GM18858 (cell line): ENCODE measurements around the gene TPSG1.
"Not testable (repeated sequence)": the region's sequence is repeated elsewhere in the genome, so short reads cannot be mapped to it uniquely, and the experiment has no call there.

ENCODE experiments used
- ATAC-seq: cut with Tn5 transposase; IDR thresholded peaks from one replicate; pipeline ENCODE4 v1.9.1; 2021; ENCODE audit not compliant: unreplicated experiment

TPSG1 gene

DNA sequence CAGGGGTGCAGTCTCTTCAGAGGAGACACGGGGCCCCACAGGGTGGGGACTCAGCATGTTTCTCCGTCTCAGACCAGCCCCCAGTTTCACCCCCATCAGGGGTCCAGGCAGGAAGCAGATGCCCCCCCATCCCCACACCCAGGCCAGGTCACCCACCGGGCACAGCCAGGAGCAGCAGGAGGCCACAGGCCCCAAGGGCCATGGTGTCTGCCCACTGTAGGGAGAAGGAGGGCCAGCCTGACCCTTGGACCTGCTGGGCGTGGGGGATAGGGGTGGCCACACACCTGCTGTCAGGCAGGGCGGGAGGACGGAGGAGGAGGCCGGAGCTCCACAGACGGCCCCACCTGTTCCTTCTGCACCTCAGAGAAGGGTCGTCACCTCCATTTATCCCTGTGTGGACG lies at the start of gene TPSG1:
TPSG1 (minus strand) TSS at position 218 of the 401 bp plus-strand sequence; CDS start at position 202, 16 bp downstream.
- no peak for ATAC-seq

DNA sequence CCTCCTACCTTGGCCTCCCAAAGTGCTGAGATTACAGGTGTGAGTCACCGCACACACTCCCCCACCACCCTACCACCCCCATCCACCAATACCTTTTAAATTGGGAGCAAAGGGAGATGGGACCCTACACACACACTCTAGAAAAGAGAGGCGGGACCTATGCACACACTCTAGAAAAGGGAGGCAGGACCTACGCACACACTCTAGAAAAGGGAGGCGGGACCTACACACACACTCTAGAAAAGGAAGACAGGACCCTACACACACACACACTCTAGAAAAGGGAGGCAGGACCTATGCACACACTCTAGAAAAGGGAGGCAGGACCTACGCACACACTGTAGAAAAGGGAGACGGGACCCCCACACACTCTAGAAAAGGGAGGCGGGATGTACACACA lies 49.7 kb upstream of the TPSG1 start:
- ATAC-seq = no peak

DNA sequence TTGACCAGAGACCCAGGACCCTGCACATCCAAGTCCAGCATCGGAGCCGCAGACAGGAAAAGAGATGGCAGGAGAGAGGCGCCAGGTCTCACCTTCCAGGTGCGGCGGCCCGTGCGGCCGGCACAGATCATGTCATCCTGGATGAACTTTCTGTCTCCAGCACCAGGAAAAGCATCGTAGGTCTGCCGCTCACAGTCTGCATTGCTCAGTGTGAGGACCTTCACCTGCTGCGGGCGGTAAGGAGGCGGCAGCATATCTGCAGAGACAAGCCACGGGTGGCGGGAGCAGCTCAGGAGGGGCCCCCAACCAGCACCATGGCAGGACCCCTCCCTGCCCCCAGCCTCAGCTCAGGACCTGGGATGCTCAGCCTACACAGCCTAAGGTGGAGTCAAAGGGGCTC lies 48.7 kb upstream of the TPSG1 start:
- ATAC-seq = no peak

DNA sequence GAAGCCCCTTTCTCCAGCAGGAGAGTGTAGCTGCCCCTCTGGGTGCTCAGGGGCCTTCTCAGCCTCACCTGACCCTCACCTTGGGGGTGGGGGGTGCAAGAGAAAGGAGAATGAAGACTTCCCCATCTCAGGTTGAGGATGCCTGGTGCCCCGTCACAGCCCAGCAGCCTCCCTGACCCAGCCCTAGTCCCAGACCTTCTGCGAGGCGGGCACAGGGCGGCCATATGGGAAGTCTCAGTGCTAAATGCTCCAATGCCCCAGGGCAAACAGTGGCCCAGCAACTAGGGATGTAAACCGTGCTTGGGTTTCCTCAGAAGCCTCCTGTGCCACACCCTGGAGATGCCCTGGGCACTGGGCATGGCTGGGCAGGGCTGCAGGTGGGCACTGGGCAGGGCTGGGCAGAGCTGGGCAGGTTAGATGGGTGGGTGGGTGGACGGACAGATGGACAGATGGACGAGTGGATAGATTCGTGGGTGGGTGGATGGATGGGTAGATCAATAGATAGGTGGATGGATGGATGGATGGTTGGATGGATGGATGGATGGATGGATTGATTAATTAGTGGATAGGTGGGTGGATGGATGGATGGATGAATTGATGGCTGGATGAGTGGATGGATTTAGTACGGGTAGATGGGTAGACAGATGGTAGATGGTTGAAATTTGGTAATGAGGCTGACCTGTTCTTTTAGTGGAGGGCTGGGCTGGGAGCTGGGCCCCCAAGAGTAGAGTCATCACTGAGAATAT lies 47.6 kb upstream of the TPSG1 start:
- no peak for ATAC-seq

DNA sequence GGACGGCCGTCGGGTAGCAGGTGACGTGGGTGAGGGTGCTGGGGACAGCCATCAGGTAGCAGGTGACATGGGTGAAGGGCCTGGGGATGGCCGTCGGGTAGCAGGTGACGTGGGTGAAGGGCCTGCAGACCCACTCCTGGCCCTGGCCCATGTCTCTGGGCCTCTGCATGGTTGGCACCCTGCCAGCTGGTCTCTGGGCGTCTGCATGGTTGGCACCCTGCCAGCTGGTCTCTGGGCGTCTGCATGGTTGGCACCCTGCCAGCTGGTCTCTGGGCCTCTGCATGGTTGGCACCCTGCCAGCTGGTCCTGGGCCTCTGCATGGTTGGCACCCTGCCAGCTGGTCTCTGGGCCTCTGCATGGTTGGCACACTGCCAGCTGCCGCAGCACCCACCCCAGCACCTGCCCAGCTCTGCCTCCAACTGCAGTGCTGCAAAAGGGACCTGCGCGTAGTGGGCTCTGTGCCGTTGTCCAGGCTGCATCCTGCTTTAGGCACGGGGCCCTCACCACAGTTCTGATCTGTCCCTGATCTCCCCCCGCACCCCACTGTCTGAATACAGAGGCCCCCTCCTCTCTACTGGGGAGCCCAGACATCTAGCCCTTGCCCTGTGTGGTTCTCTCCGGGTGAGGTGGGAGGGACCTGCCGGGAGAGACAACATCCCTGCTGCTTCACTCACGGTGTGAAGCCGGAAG lies 46.8 kb upstream of the TPSG1 start:
- ATAC-seq = not testable (repeated sequence)

DNA sequence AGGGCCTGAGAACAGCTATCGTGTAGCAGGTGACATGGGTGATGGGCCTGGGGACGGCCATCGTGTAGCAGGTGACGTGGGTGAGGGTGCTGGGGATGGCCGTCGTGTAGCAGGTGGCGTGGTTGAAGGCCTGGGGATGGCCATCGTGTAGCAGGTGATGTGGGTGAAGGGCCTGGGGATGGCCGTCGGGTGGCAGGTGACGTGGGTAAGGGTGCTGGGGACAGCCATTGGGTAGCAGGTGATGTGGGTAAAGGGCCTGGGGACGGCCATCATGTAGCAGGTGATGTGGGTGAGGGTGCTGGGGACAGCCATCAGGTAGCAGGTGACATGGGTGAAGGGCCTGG lies 46.3 kb upstream of the TPSG1 start:
- no peak for ATAC-seq

DNA sequence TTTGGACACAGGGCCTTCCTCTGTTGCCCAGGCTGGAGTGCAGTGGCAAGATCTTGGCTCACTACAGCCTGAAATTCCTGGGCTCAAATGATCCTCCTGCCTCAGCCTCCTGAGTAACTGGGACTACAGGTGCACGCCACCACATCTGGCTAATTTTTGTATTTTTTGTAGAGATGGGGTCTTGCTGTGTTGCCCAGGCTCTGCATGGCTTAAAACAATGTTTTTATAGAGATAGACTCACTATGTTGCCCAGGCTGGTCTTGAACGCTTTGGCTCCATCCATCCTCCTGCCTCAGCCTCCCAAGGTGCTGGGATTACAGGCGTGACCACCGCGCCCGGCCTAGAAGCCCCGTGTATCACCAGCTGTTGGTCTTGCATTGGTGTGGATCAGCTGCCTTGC lies 44.4 kb upstream of the TPSG1 start:
- not testable (repeated sequence) for ATAC-seq

DNA sequence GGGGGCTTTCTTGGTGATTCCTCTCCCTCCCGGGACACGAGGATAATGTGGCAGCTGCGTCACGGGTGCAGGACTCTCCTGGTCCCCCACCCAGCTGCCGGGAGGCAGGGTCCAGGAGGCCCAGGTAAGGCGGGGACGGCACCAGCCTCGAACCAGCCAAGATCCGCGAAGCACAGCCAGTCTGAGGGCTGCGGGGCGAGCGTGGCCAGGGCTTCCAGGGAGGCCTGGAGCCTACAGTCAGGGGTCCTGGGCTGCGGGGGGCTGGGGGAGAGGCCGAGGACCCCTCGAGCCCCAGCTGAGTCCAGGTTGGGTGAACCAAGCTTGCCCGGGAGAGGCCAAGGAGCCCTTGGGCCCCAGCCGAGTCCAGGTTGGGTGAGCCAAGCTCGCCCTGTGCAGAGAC lies 40.8 kb upstream of the TPSG1 start:
- no peak for ATAC-seq

DNA sequence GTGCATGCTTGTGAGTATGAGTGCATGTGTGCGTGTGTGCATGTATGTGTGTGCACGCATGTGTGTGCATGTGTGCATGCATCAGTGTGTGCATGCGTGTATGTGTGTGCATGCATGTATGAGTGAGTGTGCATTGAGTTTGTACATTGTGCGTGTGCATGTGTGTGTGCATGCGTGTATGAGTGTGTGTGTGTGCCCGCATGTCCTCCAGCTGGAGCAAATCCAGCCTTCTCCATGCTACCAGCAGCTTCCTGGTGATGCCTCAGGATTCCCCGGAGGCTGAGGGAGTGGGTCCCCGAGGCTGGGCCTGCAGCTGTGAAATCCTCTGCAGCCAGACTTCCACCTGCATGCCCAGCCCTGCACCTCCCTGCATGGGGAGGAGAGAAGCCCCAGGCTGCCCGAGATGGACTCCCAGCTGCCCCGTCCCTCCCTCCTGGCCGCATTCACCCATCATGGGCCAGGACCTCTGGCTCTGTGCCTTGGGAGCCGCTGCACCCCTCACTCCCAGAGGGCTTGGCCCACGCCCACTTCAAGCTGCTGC lies 40.1 kb upstream of the TPSG1 start:
- ATAC-seq = no peak

DNA sequence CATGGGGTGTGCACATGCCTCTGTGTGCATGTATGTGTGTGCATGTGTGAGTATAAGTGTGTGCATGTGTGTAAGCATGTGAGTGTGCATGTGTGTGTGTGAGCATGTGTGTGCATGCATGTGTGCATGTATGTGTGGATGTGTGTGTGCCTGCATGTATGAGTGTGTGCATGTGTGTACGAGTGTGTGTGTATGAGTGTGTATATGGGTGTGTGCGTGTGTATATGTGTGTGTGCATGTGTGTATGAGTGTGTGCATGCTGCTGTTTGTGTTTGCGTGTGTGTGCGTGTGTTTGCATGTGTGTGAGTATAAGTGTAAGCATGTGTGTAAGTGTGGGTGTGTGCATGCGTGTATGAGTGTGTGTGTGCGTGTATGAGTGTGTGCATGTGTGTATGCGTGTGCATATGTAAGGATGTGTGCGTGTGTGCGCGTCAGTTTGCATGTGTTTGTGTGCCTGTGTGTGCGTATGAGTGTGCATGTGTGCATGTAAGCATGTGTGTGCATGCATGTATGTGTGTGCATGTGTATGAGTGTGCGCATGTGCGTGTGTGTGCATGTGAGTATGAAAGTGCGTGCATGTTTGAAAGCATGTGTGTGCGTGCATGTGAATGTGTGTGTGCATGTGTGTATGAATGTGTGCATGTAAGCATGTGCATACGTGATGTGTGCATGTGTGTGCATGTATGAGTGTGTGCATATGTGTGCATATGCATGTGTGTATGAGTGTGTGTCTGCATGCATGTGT lies 39.4 kb upstream of the TPSG1 start:
- no peak for ATAC-seq

DNA sequence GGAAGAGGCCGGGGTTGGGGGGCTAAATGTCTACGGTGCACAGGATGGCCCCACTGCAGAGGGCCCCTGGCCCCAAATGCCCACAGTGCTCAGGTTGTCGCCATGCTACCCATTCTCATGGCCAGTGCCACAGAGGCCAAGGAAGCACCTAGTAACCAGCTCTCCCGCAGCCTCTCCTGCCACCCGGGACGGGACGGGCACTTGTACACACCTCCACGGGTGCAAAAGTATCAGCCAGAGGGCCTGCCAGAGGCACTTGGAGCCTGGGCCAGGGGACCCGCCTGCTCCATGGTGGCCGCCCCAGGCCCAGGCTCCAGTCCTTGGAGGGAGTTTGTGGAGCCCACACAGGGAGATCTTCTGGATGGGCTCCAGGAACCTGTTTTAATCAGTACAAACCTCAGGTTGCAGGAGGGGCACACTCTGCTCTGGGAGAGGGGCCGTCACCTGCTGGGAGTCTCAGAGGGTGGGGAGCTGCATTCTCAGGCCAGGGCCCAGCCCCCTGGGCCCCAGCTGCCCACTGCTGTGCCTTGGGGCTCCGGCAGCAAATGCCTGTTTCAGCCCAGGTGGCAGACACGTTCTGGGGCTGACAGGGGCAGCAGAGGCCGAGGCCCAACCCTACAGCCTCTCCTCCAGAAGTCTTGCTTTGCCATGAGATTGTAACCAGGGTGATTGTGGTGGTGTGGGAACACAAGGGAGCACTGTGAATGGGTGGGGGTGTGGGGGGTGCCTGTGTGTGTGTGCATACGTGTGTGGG lies 38.7 kb upstream of the TPSG1 start:
- no peak for ATAC-seq

DNA sequence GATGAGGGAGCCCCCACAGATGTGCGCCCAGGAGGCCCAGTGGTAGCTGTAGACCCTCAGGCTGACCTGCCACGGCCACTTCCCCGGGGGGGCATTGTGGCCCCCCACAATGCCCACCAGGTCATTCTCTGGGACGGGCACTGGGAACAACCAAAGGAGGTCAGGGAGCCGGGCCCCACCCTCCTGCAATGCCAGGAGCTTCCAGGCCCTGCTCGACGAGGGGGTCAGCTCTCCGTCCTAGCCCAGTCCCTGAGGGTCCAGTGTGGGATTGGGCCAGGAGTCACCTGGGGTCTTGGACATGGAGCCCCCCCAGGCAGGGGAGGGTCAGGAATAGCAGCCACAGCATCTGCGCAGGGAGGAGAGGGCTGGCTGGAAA lies 37.8 kb upstream of the TPSG1 start:
- no peak for ATAC-seq

DNA sequence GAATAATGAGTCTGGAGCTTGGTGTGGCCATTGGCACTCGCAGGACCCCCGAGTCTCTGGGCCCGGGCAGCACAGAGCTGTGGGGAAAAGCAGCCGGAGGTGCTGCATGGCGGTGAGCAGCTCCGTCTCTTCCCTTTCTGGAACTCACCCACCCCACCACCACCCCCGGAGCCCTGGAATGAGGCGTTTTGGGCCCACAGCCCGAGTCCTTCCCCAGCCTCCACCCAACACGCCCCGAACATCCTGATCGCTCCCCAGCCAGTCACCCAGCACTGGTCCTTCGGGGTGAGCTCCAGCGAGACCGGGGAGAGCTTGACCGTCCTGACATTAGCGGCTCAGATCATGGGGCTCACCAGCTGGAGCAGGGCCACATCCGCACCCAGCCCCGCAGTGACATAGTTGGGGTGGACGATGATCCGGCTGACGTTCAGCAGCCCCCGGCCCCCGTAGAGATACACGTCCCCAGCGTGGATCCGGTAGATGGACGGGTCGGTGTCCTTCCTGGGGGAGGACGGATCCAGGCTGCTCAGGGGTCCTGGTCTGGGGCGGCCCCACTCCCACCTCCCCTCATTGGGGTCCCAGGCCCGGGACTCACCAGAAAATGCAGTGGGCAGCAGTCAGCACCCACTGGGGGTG lies 37.3 kb upstream of the TPSG1 start:
- no peak for ATAC-seq

DNA sequence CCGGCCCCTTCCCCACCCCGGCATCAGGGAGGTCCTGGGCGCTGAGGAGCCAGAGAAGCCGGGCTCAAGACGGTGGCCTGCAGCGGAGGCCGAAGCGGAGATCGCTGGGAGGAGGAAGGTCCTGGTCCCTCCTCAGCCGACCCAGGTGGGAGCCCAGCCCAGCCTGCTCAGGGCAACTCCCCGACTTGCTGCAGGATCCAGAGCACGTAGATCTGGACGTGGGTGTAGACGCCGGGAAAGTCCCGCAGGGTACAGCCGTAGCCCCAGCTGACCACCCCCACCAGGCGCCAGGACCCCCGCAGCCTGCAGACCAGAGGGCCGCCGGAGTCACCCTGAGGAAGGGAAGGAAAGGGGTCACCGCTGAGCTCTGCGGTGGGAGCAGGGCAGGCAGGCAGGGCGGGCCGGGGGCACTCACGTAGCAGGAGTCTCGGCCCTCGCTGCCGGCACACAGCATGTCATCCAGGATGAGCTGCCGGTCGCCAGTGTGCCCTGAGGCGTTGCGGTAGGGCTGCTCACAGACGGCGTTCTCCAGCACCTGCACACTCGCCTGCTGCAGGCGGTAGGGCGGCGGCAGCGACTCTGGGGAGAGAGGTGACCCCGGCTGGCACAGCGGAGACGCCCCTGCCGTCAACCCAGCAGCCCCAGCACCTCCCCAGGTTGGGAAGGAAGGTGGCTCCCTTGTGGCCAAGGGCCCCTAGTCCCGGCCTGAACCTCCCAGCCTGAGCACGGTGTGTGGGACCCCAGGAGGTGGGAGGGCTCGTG lies 36.2 kb upstream of the TPSG1 start:
- no peak for ATAC-seq

DNA sequence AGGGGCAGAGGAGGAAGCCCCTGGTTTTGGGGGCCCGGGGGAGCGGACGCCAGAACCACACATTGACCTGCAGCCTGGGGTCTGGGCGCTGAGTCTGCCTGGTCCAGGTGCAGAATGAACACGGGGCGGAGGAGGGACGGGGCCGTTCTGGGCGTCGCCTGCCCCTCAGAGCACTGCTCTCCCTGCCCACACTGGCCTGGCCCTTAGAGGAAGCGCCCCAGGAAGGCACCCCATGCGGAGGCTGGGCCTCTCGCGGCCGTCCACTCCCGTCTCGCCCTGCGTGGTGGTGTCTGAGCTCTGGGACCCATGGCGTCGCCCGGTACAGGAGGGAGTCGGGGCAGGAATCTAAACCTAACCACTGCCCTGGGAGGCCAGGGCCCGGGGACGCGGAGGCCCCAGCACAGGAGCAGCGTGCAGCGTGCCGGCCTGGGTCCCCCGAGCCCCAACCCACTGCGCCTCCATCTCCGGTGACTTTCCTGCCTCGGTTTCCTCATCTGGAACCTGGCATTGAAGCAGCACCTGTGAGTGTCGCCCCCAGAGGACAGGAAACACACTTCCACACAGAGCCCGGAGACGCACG lies 35.1 kb upstream of the TPSG1 start:
- no peak for ATAC-seq

DNA sequence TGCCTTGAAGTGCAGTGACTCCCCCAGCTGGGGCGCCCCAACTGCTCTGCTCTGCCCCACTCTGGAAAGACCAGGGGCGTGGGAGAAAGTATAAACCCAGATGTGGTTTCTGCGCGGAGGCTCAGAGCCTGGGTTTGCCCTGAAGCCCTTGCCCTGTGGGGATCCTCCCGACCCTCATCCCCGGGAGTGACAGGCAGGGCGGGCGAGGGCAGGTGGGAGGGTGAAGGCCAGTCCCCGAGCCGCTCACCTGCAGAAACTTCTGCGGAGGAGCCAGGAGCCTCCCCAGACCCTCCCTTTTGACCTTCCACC lies 34.6 kb upstream of the TPSG1 start:
- ATAC-seq = no peak

DNA sequence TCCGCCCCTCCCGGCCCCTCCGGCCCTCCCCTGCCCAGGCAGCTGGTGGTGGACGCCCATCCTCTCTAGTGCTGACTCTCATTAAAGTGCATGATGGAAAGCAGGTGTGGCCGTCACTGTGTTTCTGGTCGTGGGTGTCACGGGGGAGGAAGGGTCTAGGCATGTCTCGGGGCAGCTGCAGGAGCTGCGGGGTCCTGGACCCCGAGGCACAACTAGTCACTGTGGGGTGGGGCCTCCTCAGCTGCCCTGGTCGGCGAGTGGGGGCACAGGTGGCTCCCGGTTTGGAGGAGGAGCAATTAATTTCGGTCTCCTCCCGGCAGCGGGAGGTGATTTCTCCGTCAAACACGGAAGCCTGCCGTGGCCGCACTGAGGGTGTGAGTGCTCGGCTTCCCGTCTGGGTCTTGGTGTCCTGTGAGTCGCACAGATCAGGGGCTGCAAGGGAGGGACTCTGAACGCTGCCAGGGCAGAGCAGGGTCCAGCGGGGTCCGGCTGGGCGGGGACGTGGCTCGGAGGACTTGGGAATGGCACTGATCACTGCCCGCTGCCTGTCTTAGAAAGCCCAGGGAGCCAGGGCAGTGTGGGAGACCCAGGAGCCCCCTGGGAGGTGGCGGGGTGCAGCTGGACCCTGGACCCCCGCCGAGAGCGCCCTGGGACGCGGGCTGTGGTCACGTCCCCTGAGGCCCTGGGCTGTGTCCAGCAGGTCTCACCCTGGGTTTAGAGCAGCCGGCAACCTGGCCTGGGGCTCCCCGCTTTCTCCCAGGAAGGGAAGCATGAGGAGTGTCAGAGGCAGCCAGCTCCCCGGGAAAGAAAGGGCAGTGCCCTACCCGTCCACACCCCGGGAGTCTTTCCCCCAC lies 34.1 kb upstream of the TPSG1 start:
- ATAC-seq = no peak

DNA sequence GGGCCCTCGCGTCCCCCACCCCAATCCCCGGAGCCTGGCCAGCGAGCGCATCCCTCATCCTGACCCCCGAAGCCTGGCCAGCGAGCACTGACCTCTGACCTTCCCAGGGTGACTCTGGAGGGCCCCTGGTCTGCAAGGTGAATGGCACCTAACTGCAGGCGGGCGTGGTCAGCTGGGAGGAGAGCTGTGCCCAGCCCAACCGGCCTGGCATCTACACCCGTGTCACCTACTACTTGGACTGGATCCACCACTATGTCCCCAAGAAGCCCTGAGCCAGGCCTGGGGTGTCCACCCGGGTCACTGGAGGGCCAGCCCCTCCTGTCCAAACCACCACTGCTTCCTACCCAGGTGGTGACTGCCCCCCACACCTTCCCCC lies 33.1 kb upstream of the TPSG1 start:
- no peak for ATAC-seq
